ENCODE results near the gene PCDHA11. TPM values are rescaled to one million over a fixed set of nuclear protein-coding genes. Genes with fewer than 3 reads are reported as not detected.

PCDHA11 gene
- total and polyA plus RNA-seq, 2 of the 13 experiments (the other 11 are each of a cell fraction or from before 2014, with no cell fraction given), result 0.29 TPM; not detected in 1

DNA sequence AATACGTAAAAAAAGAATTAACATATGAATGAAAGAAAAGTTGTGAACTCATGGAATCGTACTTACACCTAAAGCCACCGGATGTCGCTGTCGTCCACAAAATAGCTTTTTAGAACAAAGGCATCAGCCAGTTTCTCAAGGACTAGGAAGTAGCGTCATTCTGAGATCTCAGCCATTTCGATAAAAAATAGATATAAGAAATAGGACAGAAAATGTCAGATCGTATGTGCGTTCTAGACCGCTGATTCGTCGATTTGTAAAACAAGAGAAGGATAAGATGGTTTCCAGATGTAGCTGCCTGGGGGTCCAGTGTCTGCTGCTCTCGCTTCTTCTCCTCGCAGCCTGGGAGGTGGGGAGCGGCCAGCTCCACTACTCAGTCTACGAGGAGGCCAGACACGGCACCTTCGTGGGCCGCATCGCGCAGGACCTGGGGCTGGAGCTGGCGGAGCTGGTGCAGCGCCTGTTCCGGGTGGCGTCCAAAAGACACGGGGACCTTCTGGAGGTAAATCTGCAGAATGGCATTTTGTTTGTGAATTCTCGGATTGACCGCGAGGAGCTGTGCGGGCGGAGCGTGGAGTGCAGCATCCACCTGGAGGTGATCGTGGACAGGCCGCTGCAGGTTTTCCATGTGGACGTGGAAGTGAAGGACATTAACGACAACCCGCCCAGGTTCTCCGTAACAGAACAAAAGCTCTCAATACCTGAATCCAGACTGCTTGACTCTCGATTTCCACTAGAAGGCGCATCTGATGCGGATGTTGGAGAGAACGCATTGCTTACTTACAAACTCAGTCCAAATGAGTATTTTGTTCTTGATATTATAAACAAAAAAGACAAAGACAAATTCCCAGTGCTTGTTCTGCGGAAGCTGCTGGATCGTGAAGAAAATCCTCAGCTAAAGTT, 12.7 kb upstream of the PCDHA11 start, which contains the start of gene PCDHA10:
Gene PCDHA10 (plus strand): TSS at position 126 of the 903 bp plus-strand sequence. CDS start 152 bp downstream, at position 278.
- FAIRE-seq (no peak), DNase-seq (ENCODE audit: low spot score) (peak; percentile 6), ATAC-seq (no peak)
- H4K20me1 ChIP-seq (ENCODE audit: insufficient read depth, low read length), result no peaks in the 10 kb centered on the region
- H3K36me3 ChIP-seq (replicated peaks in 1 of 2; ENCODE audit: control insufficient read depth in 1 of 2, insufficient read depth in 2 of 2, low read length in 2 of 2), result no peaks in the 10 kb centered on the region
- POLR2A ChIA-PET, result no interaction called here
- H3K27ac ChIP-seq (ENCODE audit: extremely low read length, insufficient read depth, low read length), result no peak within 1 kb of the TSS
- CTCF ChIA-PET (ENCODE audit: low intra/inter-chr PET ratio, low total read pairs), result interaction anchor here (1.1 kb wide), 1 partner anchor 185 kb away, joined by 4 read pairs; no protein-coding TSS in a partner anchor
- H3K9me3 ChIP-seq (ENCODE audit: low read length), result no peaks in the 10 kb centered on the region
- H3K4me3 ChIP-seq (replicated peaks in 1 of 3; ENCODE audit: insufficient read depth in 1 of 3, low read depth in 2 of 3, low read length in 3 of 3), result no peak within 1 kb of the TSS
- H3K4me2 ChIP-seq (ENCODE audit: low read depth, low read length), result no peak within 1 kb of the TSS
- no peak within 1 kb of the TSS for H3K9ac ChIP-seq (ENCODE audit: insufficient read depth, low read depth, low read length)
- in situ Hi-C loops (cut with HindIII; ENCODE audit: extremely low pct_ligation_motif_present, low pct_unique_long_range_greater_than_20kb), result no loop called here
- no TSS peak for BruUV-seq (replicated peaks)
- WGBS (ENCODE audit: low lambda C conversion rate), result 68% methylated on average over 43 of the region's 44 CpGs
- TF ChIP-seq ZNF414 (CRISPR knock-in tag; IDR thresholded peaks at IDR 0.05), result no peak
- TF ChIP-seq STAG1 (CRISPR knock-in tag; IDR thresholded peaks at IDR 0.05), result peak; percentile 46
- TF ChIP-seq RBFOX2 (IDR thresholded peaks at IDR 0.05; ENCODE audit: low read depth, low read length), result no peak
- peak; percentile 55 for TF ChIP-seq CTCF (CRISPR knock-in tag; IDR thresholded peaks at IDR 0.05)
- peak in 1 of 2 experiments; percentile 31; a peak in 2 of 4 replicates for TF ChIP-seq MAFK (conservative IDR thresholded peaks at IDR 0.05 in 1 of 2, IDR thresholded peaks at IDR 0.05 in 1 of 2; ENCODE audit: low read length in 2 of 2)
- no peak for TF ChIP-seq ZNF317 (CRISPR knock-in tag; IDR thresholded peaks at IDR 0.05)
- intact Hi-C loops (cut with micrococcal nuclease; ENCODE audit: unreplicated experiment), result no loop called here
- H2AFZ ChIP-seq (ENCODE audit: low read length), result no peak within 1 kb of the TSS
- H3K4me1 ChIP-seq (ENCODE audit: insufficient read depth, low read length), result no peaks in the 10 kb centered on the region
- H3K27me3 ChIP-seq (ENCODE audit: control insufficient read depth in 1 of 2, insufficient read depth in 2 of 2, low read length in 2 of 2), result no peaks in the 10 kb centered on the region
- H3K79me2 ChIP-seq (ENCODE audit: insufficient read depth, low read length), result no peaks in the 10 kb centered on the region

Measured in HepG2 (cell line).